NOMO-1 treated with DMSO at 0.1 percent for 48 hours (cell line): ENCODE results near the gene RHOT2.
A peak's percentile ranks its signal among the peaks of the same experiment; 100 is the strongest.

ENCODE experiments used
- DNase-seq: peaks from one replicate; lab custom pipeline; 2025; ENCODE audit not compliant: unreplicated experiment; lab: John Stamatoyannopoulos, UW

The RHOT2 gene

DNA sequence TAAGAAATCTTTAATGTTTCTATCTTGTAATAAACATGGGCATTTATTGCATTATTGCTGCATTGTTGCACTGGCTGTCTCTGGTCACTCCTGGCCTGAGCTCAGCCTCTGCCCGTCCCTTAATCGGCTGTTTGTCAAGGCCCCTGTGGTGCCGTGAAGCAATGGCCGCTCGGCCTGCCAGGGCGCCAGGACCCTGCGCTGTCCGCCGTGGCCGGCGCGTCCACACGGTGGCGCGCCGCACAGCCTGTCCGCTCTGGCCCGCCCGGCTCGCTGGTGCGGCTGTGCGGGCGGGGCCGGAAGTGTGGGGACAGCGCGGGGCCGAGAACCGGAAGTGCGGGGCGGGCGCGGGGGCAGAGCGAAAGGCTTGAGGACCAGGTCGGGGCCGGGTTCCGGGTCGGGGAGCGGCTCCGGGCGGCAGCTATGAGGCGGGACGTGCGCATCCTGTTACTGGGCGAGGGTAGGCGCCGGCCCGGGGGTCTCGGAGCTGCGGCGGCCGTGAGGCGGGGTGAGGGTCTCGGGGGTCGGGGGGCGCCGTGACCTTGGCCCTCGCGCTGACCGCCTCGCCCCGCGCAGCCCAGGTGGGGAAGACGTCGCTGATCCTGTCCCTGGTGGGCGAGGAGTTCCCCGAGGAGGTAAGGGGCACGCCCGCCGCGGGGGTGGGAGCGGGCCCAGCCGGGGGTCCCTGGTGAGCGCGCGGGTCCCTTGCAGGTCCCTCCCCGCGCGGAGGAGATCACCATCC is at the start of gene RHOT2:
TSS of gene RHOT2 (plus strand) at position 353 of the 739 bp plus-strand sequence. CDS start at position 421, 68 bp downstream.
- peak; percentile 93 for DNase-seq

- DNase-seq: no peak
Observed at GRCh38 chr16:619476-620100, 48.3 kb upstream of the RHOT2 start.

- DNase-seq: no peak
Observed at GRCh38 chr16:620700-621525, 47.0 kb upstream of the RHOT2 start.

GRCh38 chr16:621526-622105 is 46.3 kb upstream of the RHOT2 start:
- no peak for DNase-seq

GRCh38 chr16:622920-623280 is 45.0 kb upstream of the RHOT2 start:
- no peak for DNase-seq

- DNase-seq: no peak
Observed at GRCh38 chr16:624526-625070, 43.3 kb upstream of the RHOT2 start.

DNA sequence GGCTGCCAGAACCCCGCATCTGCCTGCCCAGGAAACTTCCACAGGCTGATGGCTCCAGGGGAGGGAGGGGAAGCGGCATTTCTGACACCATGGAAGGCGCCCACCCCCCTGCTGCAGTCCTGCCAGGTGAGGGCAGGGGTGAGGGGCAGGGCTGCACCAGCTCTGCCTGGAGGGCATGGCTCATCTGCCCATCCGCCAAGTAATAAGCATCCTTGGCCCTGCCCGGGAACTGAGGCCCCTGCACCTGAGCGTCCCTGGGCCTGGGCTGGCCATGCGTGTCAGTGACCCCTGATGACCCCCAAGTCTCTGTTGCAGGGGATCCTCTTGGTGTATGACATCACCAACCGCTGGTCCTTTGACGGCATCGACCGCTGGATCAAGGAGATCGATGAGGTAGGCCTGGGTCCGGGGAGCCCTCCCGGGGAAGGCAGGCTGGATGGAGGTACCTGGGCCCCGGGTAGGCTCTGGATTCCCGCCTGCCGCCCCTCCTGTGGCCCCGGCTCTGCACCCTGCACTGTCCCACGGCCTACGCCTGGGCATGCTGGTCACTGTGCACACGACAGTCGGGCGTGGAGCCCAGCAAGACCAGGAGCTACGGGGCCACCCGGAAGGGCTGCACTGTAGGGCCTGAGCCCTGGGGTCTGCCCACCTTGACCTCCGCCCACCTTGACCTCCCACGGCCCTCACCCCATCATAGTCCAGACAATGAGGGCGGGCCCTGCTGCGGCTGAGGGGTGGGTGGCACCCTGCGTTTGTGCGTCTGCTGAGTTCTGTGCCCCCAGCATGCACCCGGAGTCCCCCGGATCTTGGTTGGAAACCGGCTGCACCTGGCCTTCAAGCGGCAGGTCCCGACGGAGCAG is 42.6 kb upstream of the RHOT2 start:
- no peak for DNase-seq

DNA sequence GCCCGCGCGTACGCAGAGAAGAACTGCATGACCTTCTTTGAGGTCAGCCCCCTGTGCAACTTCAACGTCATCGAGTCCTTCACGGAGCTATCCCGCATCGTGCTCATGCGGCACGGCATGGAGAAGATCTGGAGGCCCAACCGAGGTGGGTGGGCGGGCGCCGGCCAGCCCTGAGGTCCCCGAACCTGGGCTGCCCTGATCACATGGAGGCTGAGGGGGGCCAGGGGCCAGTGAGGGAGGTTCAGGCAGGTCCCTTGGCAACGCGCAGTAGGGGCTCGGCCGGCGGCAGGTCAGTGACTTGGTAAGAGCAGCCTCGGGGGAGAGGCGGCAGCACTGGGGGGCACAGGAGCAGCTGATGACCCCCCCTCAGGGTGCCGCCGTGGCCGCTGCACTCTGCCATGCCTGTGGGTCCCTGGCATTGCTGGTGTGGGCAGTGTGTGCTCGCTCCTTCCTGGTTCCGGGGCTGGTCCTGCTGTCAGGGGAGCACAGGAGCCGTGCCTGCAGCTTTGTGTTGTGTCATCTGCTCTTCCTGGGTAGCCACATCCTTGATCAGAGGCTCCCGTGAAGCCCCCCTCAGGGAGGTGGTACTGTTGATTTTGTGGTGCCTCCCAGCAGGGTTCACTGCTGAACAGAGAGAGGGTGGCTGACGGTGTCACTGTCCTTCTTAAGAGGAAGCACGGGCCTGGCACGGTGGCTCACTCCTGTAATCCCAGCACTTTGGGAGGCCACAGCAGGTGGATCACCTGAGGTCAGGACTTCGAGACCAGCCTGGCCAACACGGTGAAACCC is 41.8 kb upstream of the RHOT2 start:
- no peak for DNase-seq

DNA sequence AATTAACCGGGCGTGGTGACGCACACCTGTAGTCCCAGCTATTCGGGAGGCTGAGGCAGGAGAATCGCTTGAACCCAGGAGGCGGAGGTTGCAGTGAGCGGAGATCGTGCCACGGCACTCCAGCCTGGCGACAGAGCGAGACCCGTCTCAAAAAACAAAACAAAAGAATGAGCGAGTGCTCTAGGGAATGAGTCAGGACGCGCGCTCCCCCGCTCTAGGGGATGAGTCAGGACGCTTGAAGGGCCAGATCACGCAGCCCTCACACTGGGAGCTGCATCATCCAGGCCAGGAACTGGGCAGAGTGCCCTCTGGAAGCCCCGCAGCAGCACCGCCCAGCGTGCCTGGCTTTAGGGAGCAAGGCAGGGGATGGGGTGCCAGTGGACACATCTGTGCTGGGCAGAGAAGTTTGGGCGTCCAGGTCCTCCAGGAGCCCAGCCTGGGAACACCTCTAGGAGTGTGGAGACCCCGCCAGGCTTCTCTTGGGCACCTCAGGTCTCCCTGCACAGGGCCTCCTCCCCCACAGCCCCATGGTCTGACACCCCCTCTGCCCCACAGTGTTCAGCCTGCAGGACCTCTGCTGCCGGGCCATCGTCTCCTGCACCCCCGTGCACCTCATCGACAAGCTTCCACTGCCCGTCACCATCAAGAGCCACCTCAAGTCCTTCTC is 41.0 kb upstream of the RHOT2 start:
- no peak for DNase-seq

DNA sequence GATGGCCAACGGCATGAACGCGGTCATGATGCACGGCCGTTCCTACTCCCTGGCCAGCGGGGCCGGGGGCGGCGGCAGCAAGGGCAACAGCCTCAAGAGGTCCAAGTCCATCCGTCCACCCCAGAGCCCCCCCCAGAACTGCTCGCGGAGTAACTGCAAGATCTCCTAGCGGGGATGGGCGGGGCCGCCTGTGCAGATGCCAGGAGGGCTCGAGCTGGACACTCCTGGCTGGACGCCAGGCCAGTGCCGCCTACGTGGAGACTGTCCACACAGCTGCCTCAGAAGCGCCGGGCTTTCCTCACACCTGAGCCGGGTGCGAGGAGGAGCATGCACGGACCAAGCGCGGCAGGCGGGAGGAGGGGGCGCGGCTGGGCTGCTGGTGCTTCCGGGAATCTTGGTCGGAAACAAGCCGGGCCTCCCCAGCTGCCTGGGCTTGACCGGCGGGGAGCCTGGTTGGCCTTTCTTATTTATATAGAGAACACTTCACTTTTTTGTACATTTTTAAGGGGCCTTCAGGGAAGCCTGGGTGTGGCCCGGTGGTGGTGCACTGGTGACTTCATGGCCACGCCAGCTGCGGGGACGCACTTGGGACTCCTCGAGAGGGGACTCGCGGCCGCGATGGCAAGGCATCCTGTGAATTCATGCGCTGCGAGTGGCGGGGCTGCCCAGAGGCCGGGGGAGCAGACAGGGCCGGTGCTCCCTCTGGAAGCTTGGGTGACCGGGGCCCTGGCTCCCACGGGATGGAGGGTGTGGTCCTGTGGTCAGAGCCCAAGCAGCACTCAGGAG is 40.3 kb upstream of the RHOT2 start:
- no peak for DNase-seq

DNA sequence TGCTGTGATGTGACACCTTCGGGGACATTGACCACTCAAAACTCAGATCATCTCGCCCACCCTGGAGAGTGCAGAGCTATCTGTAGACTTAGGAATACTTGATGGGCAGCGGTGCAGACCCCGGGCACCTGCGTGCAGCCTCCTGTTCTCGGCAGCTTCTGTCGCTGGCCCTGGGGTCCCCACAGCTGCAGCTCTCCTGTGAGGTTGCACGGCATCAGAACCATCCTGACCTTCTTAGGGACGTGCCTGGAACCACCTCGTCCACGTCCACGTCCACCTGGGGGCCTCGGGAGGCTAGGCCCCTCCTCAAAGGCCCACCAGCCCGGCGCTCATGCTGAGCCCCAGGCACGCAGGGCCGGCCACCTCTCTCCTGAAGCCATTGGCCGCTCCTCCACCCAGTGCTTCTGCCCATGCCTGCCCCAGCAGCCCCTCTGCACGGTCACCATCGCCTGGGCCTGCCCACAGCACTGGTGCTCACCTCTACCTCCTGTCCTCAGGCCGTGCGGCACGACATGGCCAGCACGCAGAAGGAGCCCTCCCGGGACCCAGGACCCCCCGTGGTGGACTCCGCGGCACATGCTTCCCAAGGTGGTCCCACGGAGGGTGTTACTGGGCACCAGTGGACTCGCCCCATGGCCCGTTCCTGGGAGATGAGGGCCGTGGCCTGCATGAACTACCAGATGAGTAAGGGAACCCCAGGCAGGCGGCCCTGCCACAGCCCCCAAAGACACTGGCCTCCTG is 39.4 kb upstream of the RHOT2 start:
- DNase-seq: no peak

DNA sequence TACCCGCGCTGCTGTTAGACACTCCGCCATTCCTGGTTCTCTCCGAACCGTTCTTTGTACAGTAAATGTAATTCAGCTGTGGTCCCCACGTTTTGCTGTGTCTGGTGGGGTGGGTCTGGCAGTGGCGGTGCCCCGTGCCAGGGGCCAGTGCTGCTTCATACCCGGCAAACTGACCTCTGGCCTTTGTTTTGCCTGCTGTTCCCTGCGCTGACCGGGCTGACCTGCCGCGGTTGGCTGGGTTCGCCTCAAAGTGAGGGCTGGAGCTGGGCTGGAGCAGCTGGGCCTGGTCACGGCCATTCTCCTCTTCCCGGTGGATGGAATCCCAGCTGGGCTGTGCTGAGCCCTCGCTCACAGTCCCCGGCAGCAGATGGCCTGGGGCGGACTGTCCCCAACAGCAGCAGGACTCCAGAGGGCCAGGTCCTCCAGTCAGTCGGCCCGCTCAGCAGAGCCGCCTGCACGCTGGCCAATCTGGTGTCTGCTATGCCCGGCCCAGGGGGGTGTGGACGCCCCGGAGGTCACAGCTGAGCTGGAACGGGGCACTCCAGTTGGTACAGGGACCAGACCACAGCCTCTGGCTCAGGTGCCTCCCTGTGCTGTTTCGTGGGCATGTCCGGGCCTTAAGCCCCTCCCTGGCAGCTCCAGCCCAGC is 38.6 kb upstream of the RHOT2 start:
- no peak for DNase-seq

DNA sequence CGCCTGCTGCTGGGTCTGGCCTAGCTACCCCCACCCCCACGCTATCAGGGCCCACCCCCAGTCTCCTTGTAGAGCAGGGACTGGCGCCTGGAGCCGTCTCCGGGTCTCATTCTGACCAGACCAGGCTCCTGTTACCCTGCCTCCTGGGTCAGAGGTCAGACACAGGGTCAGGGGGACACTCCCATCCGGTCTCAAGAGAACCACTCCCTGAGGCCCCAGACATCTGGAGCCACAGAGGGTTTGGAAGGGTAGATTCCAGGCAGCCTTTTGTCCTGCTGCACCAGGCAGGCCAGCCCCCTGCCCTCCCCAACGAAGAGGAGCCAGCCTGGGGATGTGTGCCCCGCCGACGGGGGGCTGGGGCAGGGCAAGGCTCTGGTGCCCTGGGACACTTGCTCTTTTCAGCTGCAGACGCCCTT is 38.1 kb upstream of the RHOT2 start:
- DNase-seq: no peak

- DNase-seq: no peak
Observed at GRCh38 chr16:630249-630814, 37.6 kb upstream of the RHOT2 start.

DNA sequence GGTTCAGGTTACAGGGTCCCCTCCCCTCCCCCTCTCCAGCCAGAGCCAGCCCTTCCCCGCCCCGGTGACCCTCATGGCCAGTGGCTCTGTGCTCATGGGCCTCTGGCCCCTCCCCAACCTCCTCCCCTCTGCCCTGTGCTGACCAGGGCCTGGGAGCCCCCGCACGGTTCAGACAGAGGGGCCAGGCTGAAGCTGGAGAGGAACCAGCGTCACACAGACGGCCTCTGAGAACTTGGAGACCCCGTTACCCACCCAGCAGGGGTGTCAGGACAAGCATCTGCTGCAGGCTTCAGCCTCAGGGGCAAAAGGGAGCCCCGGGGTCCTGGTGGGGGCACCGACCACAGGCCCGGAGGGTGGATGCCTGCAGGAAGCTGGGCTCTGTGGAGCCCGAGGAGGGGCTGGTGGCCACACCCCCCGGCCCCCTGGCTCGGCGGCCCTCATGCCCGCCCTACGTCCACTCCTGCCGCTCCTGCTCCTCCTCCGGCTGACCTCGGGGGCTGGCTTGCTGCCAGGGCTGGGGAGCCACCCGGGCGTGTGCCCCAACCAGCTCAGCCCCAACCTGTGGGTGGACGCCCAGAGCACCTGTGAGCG is 37.0 kb upstream of the RHOT2 start, which contains the start of gene WFIKKN1:
TSS of gene WFIKKN1 (plus strand) at position 171 of the 591 bp plus-strand sequence. CDS start at position 440, 269 bp downstream.
- DNase-seq: no peak

DNA sequence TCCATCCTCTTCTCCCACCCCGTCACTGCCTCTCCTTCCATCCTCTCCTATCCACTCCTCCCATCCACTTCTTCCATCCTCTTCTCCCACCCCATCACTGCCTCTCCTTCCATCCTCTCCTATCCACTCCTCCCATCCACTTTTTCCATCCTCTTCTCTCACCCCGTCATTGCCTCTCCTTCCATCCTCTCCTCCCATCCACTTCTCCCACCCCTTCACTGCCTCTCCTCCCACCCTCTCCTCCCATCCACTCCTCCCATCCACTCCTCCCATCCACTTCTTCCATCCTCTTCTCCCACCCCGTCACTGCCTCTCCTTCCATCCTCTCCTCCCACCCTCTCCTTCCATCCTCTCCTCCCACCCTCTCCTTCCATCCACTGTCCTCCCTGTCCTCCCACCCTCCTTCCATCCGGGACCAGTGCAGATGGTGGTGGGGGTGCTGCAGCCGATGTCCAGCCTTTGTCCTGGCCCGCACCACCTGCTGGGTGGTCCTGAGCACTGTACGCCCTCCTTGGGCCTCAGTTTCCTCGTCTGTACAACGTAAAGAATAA is 36.0 kb upstream of the RHOT2 start:
- no peak for DNase-seq
